ENCODE measurements around the gene MEGF8. TPM values are rescaled to one million over a fixed set of nuclear protein-coding genes. Genes with fewer than 3 reads are reported as not detected.

MEGF8 gene
- total RNA-seq, 1 donor from 2014 or later = 27.5 TPM

GRCh38 chr19:42410371-42410770, 84.9 kb downstream of the MEGF8 start:
- no peak for DNase-seq (ENCODE audit: low read depth, low spot score)

DNA sequence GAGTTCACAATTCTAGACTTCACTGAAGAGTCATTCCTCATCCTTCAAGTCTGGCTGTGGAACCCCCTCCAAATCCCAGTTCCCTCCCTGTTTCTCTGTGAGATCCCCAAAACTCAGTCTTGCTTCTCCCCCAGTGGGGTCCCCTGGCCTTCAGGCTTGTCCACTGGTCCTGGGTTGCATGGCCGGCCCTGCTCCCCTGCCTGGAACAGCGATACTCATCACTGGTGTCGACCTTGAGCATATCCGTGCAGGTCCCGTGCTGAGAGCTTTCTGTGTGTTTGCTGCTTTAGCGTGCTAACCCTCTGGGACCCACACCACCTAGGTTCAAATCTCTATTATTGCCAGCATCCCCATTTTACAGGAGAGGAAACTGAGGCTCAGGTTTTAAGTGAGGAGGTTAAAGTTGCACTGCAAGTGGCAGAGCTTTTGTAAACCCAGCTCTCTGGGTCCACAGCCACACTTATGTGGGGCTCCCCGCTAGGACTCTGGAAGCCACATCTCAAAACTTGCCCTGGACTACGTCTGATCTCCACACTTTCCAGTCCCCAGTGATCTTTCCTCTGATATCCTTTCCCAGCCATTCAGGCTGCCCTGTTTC, 86.2 kb downstream of the MEGF8 start:
- DNase-seq (ENCODE audit: low read depth, low spot score) = no peak

DNA sequence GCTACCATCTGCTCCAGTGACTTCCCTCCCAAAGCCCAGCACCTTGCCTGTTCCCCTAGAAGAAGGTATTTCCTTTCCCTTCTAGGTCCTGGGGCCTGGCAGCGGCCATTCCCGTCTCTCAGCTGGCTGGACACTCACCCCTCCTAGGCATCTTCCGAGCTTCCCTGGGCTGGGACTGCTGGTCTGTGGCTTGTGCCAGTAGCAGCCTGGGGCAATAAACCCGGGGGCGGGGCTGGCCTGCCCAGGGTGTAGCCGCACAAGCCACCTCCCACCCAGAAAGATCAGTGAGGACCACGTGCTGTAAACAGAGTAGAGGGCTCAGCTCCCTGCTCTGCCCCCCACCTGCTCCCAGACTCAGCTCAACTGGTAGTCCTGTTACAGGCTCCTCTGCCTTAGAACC, 86.8 kb downstream of the MEGF8 start:
- DNase-seq (ENCODE audit: low read depth, low spot score) = no peak

- DNase-seq (ENCODE audit: low read depth, low spot score) = no peak
Measured at GRCh38 chr19:42412661-42413076, 87.2 kb downstream of the MEGF8 start.

- DNase-seq (ENCODE audit: low read depth, low spot score) = no peak
Measured at GRCh38 chr19:42419309-42419708, 93.9 kb downstream of the MEGF8 start.

GRCh38 chr19:42420055-42420544, 94.7 kb downstream of the MEGF8 start:
- DNase-seq (ENCODE audit: low read depth, low spot score) = no peak

- DNase-seq (ENCODE audit: low read depth, low spot score) = no peak
Measured at GRCh38 chr19:42421101-42421500, 95.7 kb downstream of the MEGF8 start.

DNA sequence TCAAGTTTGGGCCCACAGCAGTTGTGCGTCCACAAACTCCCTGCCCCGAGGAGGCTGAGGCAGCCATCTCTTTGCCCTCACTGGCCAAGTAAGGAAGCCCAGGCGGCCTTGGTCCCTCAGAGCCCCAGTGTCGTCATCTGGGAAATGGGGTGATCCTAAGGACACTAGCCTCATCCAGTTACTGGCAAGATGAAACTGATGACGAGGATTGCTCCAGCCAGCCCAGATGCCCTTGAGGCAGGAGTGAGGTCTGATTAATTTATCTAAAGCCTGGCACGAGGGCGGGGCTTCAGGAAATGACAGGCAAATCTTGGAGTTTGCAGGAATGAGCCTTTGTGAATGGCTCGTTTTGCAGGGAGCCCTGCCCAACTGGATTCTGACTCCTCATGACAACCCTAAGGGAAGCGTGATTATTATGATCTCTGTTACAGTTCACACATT, 96.2 kb downstream of the MEGF8 start:
- peak; percentile 52 for DNase-seq (ENCODE audit: low read depth, low spot score)

- DNase-seq (ENCODE audit: low read depth, low spot score) = no peak
Measured at GRCh38 chr19:42422092-42422900, 96.9 kb downstream of the MEGF8 start.

DNA sequence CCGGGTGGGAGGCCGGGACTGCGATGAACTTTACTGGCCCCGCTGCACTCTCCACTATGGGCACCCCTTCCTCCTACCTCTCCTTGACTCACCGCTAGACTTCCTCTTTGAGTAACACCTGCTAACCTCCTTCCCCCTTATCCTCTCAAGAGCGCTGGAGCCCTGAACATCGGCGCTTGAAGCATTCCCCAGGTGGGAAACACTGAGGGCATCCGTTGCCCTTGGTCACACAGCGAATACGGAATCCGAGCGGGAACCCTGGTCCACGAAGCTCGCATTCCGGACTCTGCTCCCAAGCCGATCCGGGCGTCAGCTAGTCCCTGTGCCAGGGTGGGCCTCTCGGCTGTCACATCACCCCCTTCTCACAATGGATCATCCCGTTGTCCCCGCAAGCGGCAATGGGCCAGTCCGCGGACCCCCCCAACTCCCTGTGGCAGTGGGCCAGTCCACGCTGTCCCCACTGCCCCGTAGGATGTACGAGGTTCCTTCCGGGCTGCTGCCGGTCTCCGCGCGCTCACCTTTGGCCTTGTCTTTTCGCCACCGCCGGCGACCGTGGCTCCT, 97.5 kb downstream of the MEGF8 start:
- no peak for DNase-seq (ENCODE audit: low read depth, low spot score)

GRCh38 chr19:42423462-42424344, 98.3 kb downstream of the MEGF8 start:
- DNase-seq (ENCODE audit: low read depth, low spot score) = peak; percentile 77

GRCh38 chr19:42424345-42424707, 98.9 kb downstream of the MEGF8 start:
- no peak for DNase-seq (ENCODE audit: low read depth, low spot score)

DNA sequence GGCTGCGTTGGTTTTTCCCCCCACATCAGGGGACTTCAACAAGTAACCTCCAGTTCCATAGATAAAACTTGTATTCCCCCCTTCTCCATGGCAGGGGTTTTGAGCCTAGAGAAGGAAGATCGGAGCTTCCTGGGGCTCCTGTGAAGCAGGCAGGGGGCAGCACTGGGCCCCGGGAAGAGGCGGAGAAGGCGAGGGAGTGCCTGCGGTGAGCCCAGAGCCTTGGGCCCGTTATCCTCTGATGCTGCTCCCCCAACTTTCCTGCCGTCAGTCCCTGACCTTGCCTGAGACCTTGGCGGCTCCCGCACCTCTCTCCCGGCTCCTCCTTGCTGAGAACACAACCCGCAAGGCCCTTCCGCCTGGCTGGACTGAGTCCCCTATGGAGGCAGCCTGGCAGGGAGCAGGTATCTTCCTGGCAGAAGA, 99.3 kb downstream of the MEGF8 start:
- DNase-seq (ENCODE audit: low read depth, low spot score) = no peak

- no peak for DNase-seq (ENCODE audit: low read depth, low spot score)
Measured at GRCh38 chr19:42426643-42427042, 101.2 kb downstream of the MEGF8 start.

DNA sequence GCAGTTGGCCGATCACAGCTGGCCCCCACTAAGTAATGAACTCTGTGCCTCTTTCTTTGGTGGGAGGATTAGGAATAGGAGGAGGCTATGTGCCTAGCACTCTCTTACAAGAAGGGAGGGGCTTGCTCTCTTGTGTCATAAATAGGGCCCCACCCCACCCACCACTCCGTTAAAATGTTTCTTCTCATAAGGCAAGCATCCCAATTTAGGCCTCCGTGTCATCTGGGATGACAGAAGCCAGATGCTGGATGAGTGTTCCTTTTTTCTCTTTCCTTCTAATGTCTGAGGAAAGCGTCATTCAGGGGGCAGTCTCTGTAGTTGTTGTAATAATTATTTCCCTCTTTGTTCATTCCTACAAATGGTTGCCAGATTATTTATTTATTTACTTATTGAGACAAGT, 101.9 kb downstream of the MEGF8 start, which contains the start of gene LIPE:
Gene LIPE, minus strand, starts transcription at position 76 of the 400 bp plus-strand sequence. CDS start 239 bp downstream, outside the sequence.
- no peak for DNase-seq (ENCODE audit: low read depth, low spot score)

Other genes starting within 250 kb of the MEGF8 start
- 11.9 and 15.1 TPM in 2 replicates for gene ZNF574, start 249.5 kb upstream of the MEGF8 start, total RNA-seq
- 0.26 and 0.49 TPM in 2 replicates for gene POU2F2, start 193.2 kb upstream of the MEGF8 start, total RNA-seq
- gene DEDD2, start 108.0 kb upstream of the MEGF8 start, total RNA-seq = 16.2 and 29.1 TPM in 2 replicates
- 8.0 and 10.1 TPM in 2 replicates for gene ZNF526, start 105.3 kb upstream of the MEGF8 start, total RNA-seq
- gene GSK3A, start 83.0 kb upstream of the MEGF8 start, total RNA-seq = 14.0 and 15.4 TPM in 2 replicates
- gene ERF, start 70.5 kb upstream of the MEGF8 start, total RNA-seq = 22.6 and 27.3 TPM in 2 replicates
- gene CIC, start 56.4 kb upstream of the MEGF8 start, total RNA-seq = 15.4 and 16.1 TPM in 2 replicates
- 0.21 and 0.26 TPM in 2 replicates for gene PRR19, start 23.5 kb upstream of the MEGF8 start, total RNA-seq
- gene PAFAH1B3, start 23.0 kb upstream of the MEGF8 start, total RNA-seq = 27.3 and 33.4 TPM in 2 replicates
- gene TMEM145, start 12.3 kb upstream of the MEGF8 start, total RNA-seq = not detected in 2 replicates
- gene CNFN, start 64.7 kb downstream of the MEGF8 start, total RNA-seq = not detected in 2 replicates
- 4.8 and 9.1 TPM in 2 replicates for gene LIPE, start 101.8 kb downstream of the MEGF8 start, total RNA-seq
- not detected in 2 replicates for gene CXCL17, start 117.3 kb downstream of the MEGF8 start, total RNA-seq
- gene CEACAM1, start 202.8 kb downstream of the MEGF8 start, total RNA-seq = 0.26 and 0.46 TPM in 2 replicates

Measured in pulmonary artery endothelial cell (primary cell).